NOMO-1 treated with dmso at 0.1 percent for 144 hours (cell line): ENCODE results near the gene ATP5F1E.

Source experiments
- DNase-seq: peaks from one replicate; lab custom pipeline; 2025; ENCODE audit not compliant: unreplicated experiment; lab: John Stamatoyannopoulos, UW

The ATP5F1E gene

DNA sequence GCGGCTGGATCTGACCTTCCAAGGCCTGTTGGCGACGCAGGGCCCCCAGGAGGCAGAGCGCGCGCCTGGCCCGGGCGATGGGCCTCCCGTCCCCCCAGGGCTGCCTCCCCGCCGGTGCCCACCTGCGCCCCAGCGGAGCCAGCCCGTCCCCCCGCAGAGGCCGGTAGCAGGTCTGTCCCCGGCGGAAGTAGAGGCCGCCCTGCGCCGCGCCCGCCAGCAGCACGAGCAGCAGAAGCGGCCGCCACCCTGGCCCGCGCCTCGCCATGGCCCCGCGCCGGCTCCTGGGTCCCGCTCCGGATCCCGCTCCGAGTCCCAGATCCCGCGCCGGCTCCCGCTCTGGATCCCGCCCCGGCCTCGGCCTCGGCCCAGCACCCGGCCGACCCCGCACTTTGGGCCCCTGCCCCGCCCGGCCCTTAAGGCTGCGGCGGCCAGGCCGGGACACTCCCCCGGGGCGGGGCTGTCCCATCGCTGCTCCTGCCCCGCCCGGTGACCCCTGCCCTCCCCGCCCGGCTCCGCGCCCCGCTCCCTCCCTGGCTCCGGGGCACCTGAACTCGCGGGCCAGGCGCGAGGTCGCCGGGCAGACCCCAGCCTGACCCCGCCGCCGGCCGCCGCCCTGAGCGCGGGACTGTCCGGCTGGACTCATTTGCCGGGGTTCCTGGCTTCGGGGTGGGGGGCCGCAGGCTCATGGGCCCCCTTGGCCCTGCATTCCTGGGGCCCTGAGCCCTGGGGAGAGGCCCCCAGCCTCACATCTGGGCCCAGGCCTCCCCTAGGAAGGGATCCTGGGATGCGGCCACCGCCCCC, 25.1 kb downstream of the ATP5F1E start, which contains the start of gene CTSZ:
TSS of gene CTSZ (minus strand) at position 391 of the 801 bp plus-strand sequence. CDS start at position 265, 126 bp downstream.
- DNase-seq: peak; percentile 36

DNA sequence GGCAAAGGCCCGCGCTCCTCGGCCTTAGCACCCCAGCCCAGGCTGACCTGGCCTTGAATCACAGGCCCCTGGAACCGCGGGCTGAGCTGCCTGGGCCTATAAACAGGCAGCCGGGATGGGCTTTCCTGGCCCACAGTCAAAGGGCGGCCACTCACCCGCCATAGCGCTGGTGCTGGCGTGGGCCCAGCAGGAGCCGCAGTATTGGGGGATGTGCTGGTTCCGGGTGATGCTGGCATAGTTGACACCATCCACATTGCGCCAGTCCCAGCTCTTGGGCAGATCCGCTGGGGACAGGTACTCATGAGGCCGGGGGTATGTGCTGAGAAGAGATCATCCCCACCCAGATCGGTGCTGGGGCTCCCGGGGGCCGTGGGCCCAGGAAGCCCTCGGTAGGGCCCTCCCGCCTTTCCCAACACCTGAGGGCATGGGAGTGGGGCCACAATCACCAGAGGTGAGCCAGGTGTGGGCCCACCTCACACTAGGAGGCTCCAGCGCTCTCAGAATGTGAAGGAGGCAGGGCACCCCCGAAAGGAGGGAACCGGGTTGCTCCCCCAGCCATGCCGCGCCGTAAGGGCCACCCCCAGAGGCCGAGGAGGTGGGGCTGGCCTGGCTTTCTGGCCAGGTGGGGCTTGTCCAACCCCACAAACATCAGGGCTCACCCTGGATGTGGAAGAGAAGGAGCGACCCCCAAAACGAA, 25.8 kb downstream of the ATP5F1E start:
- DNase-seq: no peak

GRCh38 chr20:59005523-59006166, 26.5 kb downstream of the ATP5F1E start:
- no peak for DNase-seq

DNA sequence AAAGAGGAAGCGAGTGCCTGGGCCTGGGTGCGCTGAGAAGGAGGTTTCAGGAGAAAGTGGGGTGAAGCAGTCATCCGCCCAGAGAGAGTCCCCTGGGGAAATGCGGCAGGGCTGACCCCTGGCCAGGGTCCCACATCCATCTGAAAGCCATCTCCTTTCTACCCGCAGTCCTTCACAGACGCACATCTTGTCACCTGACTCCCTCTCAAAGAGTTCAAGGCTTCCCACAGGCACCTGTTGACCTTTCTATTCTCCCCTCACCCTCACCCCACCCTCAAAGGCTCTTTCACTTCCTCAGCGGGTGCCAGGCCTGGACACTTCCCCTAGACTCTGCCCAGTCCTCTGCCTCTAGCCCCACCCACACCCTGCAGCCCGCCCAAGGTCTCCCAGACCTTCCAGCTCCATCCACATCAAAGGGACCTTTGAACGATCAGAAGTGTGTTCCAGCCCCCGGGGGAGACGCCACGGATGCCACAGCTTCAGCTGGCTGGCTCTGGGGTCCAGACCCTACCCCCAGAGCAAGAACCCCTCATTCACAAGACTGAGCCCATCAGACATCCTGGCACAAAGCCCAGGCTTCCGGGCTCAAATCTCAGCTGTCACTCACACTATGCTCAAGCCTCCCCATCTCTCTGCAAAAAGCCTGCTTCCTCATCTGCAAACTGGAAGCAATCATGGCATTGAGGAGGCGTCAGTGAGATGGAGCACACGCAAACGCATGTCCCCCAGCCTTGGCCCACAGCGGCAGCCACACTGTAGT, 27.2 kb downstream of the ATP5F1E start:
- DNase-seq: peak; percentile 86

DNA sequence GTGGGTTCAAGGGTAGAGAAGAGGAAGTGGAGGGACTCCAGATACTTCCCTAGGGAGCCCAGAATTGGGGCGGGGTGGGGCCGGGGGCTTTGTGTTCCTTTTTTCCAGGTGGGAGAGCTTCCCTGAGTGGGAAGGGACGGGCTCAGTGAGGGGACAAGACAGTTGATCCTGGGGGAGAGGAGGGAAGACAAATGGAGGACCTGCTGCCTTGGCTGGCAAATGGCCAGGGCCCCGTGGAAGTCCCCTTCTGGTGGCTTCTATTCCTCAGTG, 27.7 kb downstream of the ATP5F1E start:
- no peak for DNase-seq

DNA sequence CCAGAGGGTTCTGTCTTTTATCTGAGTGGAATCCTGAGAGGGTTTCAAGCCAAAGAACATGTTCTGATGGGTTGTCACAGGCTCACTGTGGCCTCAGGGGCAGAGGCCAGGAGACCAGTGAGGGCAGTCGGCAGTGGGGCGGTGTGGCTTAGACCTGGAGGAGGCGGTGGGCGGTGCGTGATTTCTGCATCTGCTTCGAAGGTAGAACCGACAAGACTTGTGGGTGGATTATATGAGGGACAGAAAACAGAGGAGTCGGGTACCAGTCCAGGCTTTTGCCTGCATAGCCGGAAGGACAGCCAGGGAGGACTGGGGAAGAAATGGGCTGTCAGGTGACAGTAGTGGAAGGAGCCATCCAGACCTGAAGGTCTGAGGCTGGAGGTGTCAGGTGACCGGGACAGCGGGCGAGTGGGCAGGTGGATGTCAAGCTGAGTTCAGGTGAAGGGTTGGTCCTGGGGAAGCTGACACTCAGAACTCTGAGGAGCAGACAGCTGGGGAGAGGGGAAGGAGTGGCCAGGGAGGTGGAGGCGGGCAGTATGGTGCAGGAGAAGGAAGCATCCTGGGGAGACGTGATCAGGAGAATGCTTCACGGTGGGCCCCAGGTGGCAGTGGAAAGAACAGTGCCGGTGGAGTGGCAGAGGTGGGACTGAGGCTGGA, 28.2 kb downstream of the ATP5F1E start:
- DNase-seq: no peak

GRCh38 chr20:59002874-59003399, 29.2 kb downstream of the ATP5F1E start:
- DNase-seq: no peak

GRCh38 chr20:59002388-59002787, 29.7 kb downstream of the ATP5F1E start:
- no peak for DNase-seq

- DNase-seq: no peak
These were observed 30.5 kb downstream of the ATP5F1E start for GRCh38 chr20:59001449-59002171.

DNA sequence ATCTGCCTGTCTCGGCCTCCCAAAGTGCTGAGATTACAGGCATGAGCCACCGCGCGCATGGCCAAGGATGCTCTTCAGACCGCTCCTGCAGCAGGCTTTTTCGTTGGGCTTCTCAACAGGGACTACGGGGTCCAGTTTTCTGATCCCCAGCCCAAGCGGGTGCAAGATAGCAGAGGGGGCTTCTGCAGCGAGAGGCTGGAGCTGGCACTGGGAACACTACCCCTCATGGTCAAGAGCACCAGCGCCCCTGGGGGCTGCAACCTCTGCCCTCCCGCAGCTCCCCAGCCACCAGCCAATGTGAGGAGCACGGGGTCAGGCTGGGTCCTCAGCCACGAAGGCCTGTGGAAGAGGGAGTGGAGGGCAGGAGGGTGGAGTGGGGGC, 31.1 kb downstream of the ATP5F1E start:
- no peak for DNase-seq

GRCh38 chr20:59000326-59000725, 31.8 kb downstream of the ATP5F1E start:
- no peak for DNase-seq

DNA sequence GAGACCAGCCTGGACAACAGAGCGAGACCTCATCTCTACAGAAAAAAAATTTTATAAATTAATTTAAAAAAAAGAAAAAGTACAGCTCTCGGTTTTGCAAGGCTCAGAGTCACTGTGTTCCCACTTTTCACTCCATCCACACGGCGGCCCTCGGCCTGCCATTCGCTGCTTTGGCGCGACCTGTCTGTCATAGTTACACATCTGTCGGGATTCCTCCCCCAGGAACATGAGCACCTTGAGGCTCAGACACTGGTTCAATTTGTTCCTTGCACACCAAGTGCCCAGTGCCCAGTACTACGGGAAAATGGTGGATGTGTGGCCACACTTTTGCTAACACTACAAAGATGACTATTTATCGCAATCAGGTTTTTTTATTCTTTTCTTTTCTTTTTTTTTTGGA, 33.5 kb downstream of the ATP5F1E start:
- no peak for DNase-seq

- DNase-seq: no peak
These were observed 34.9 kb downstream of the ATP5F1E start for GRCh38 chr20:58997141-58997770.

- DNase-seq: no peak
These were observed 35.9 kb downstream of the ATP5F1E start for GRCh38 chr20:58996226-58996611.

- no peak for DNase-seq
These were observed 36.5 kb downstream of the ATP5F1E start for GRCh38 chr20:58995461-58996225.

DNA sequence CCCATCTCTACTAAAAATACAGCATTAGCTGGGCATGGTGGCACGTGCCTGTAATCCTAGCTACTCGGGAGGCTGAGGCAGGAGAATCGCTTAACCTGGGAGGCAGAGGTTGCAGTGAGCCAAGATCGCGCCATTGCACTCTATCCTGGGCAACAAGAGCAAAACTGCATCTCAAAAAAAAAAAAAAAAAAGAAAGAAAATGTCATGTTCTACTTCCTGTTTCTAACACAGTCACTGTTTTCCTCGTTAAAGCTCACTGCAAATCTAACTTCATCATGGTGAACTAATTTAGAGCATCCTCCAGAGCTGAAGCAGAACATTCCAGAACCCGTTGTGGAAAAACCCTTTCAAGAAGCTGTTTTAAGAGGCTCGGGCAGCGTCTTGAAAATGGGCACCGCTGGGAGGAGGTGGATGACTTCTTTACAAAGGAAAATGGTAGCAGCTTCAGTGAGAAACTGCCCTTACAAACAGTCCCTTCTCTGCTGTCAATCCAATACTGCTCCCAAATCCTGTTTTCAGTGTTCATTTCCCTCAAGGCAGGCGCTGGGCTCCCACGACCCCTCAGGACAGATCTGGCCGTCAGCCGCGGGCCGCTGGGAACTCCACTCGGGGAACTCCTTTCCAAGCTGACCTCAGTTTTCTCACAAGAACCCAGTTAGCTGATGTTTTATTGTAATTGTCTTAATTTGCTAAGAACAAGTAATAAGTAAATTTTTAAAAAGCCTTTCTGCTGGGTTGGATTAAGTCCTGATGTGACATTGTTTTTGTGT, 37.6 kb downstream of the ATP5F1E start:
- no peak for DNase-seq

- DNase-seq: no peak
These were observed 38.5 kb downstream of the ATP5F1E start for GRCh38 chr20:58993332-58994248.
